Measurements from ENCODE around the gene TFR2.
"Not testable (repeated sequence)": the region's sequence is repeated elsewhere in the genome, so short reads cannot be mapped to it uniquely, and the experiment has no call there.

Gene TFR2

GRCh38 chr7:100677308-100678267, 36.2 kb upstream of the TFR2 start:
- peak; percentile 59 for DNase-seq

GRCh38 chr7:100676501-100677306, 35.4 kb upstream of the TFR2 start:
- DNase-seq: no peak

- DNase-seq: peak; percentile 90
These were observed 34.4 kb upstream of the TFR2 start for GRCh38 chr7:100675581-100676350.

- DNase-seq: no peak
These were observed 33.7 kb upstream of the TFR2 start for GRCh38 chr7:100675105-100675451.

- peak; percentile 73 for DNase-seq
These were observed 33.2 kb upstream of the TFR2 start for GRCh38 chr7:100674411-100675104.

- DNase-seq: peak; percentile 85
These were observed 32.6 kb upstream of the TFR2 start for GRCh38 chr7:100673942-100674410.

- DNase-seq: peak; percentile 100
These were observed 32.1 kb upstream of the TFR2 start, which contains the start of gene GNB2 for GRCh38 chr7:100673302-100673941. Gene GNB2, plus strand, starts transcription at chr7:100673740. Its CDS starts 2,526 bp downstream, at chr7:100676266.

- no peak for DNase-seq
These were observed 30.3 kb upstream of the TFR2 start for GRCh38 chr7:100671353-100672327.

GRCh38 chr7:100670074-100670473, 28.7 kb upstream of the TFR2 start:
- no peak for DNase-seq

GRCh38 chr7:100669106-100669505, 27.8 kb upstream of the TFR2 start:
- DNase-seq: not testable (repeated sequence)

- no peak for DNase-seq
These were observed 26.7 kb upstream of the TFR2 start for GRCh38 chr7:100668069-100668449.

GRCh38 chr7:100667331-100668068, 26.1 kb upstream of the TFR2 start:
- DNase-seq: no peak

- DNase-seq: no peak
These were observed 23.9 kb upstream of the TFR2 start for GRCh38 chr7:100665168-100665726.

GRCh38 chr7:100662194-100662776, 20.9 kb upstream of the TFR2 start:
- DNase-seq: not testable (repeated sequence)

- peak; percentile 77 for DNase-seq
These were observed 14.7 kb upstream of the TFR2 start, which contains the start of gene ACTL6B for GRCh38 chr7:100655908-100656674. Gene ACTL6B, minus strand, starts transcription at chr7:100656448. Its CDS starts 94 bp downstream, at chr7:100656354.

- no peak for DNase-seq
These were observed 13.8 kb upstream of the TFR2 start for GRCh38 chr7:100654908-100655831.

Data from activated CD8-positive, alpha-beta memory T cell treated with anti-CD3 and anti-CD28 coated beads for 24 hours (primary cell).